ENCODE data around the gene ARSA. TPM values are rescaled to one million over a fixed set of nuclear protein-coding genes. Genes with fewer than 3 reads are reported as not detected.

ARSA gene
- total RNA-seq, 1 experiment from 2014 or later = 11.3 TPM

- intact Hi-C loops (cut with micrococcal nuclease) = no loop called here
- CTCF ChIA-PET = no interaction called here
These were observed 17.4 kb downstream of the ARSA start for GRCh38 chr22:50610581-50610980.

GRCh38 chr22:50610041-50610451 is 17.9 kb downstream of the ARSA start:
- Histone ChIP-seq H3K36me3 (ENCODE audit: low read depth, low read length) (no peaks in the 10 kb centered on the region), H3K9me2 (replicated peaks; ENCODE audit: low read length) (no peaks in the 10 kb centered on the region), H3K79me2 (ENCODE audit: low read length) (no peaks in the 10 kb centered on the region), H3K4me1 (ENCODE audit: insufficient read depth, low read length) (no peaks in the 10 kb centered on the region), H3K9me3 (ENCODE audit: low read length) (no peaks in the 10 kb centered on the region), H3K4me3 (ENCODE audit: low read length) (no peak overlapping the region), H3K4me2 (ENCODE audit: low read length) (no peak overlapping the region), H4K20me1 (ENCODE audit: low read length) (no peaks in the 10 kb centered on the region), H3K27ac (ENCODE audit: low read length) (no peak overlapping the region), H3F3A (ENCODE audit: low read length, unreplicated experiment) (no peaks in the 10 kb centered on the region), H3K9ac (ENCODE audit: low read length) (no peak overlapping the region), H2AFZ (ENCODE audit: low read length) (no peak overlapping the region), H3K27me3 (ENCODE audit: low read length) (no peaks in the 10 kb centered on the region)
- BruUV-seq (replicated peaks) = no TSS peak
- POLR2A ChIA-PET (ENCODE audit: unreplicated experiment) = no interaction called here
- intact Hi-C loops (cut with micrococcal nuclease) = no loop called here
- TF ChIP-seq EZH2phosphoT487 (IDR thresholded peaks at IDR 0.05; ENCODE audit: borderline replicate concordance, low read length) (no peak), CTCF (conservative IDR thresholded peaks at IDR 0.05; ENCODE audit: low read depth, low read length) (no peak), EZH2 (IDR thresholded peaks at IDR 0.05; ENCODE audit: low read length, unreplicated experiment) (no peak)
- CTCF ChIA-PET = no interaction called here
- DNase-seq = no peak
- ATAC-seq = no peak

More at GRCh38 chr22:50610581-50610980, 17.4 kb downstream of the ARSA start:
- H2AFZ ChIP-seq (ENCODE audit: low read length) = no peak overlapping the region
- no peaks in the 10 kb centered on the region for H4K20me1 ChIP-seq (ENCODE audit: low read length)
- H3K9me2 ChIP-seq (replicated peaks; ENCODE audit: low read length) = no peaks in the 10 kb centered on the region
- H3K27me3 ChIP-seq (ENCODE audit: low read length) = no peaks in the 10 kb centered on the region
- no peaks in the 10 kb centered on the region for H3K79me2 ChIP-seq (ENCODE audit: low read length)
- H3K9me3 ChIP-seq (ENCODE audit: low read length) = no peaks in the 10 kb centered on the region
- no TSS peak for BruUV-seq (replicated peaks)
- TF ChIP-seq EZH2phosphoT487 (IDR thresholded peaks at IDR 0.05; ENCODE audit: borderline replicate concordance, low read length) (no peak), EZH2 (IDR thresholded peaks at IDR 0.05; ENCODE audit: low read length, unreplicated experiment) (no peak), CTCF (conservative IDR thresholded peaks at IDR 0.05; ENCODE audit: low read depth, low read length) (no peak)
- DNase-seq (no peak), ATAC-seq (no peak)
- H3K27ac ChIP-seq (ENCODE audit: low read length) = no peak overlapping the region
- no peaks in the 10 kb centered on the region for H3K36me3 ChIP-seq (ENCODE audit: low read depth, low read length)
- H3K9ac ChIP-seq (ENCODE audit: low read length) = no peak overlapping the region
- no peak overlapping the region for H3K4me3 ChIP-seq (ENCODE audit: low read length)
- POLR2A ChIA-PET (ENCODE audit: unreplicated experiment) = no interaction called here
- no peak overlapping the region for H3K4me2 ChIP-seq (ENCODE audit: low read length)
- H3F3A ChIP-seq (ENCODE audit: low read length, unreplicated experiment) = no peaks in the 10 kb centered on the region
- H3K4me1 ChIP-seq (ENCODE audit: insufficient read depth, low read length) = no peaks in the 10 kb centered on the region

GRCh38 chr22:50609599-50609998 is 18.4 kb downstream of the ARSA start:
- no peak overlapping the region for H3K4me2 ChIP-seq (ENCODE audit: low read length)
- H4K20me1 ChIP-seq (ENCODE audit: low read length) = no peaks in the 10 kb centered on the region
- H3K27me3 ChIP-seq (ENCODE audit: low read length) = no peaks in the 10 kb centered on the region
- DNase-seq = no peak
- H3F3A ChIP-seq (ENCODE audit: low read length, unreplicated experiment) = no peaks in the 10 kb centered on the region
- no peak for ATAC-seq
- intact Hi-C loops (cut with micrococcal nuclease) = no loop called here
- no peaks in the 10 kb centered on the region for H3K9me2 ChIP-seq (replicated peaks; ENCODE audit: low read length)
- BruUV-seq (replicated peaks) = no TSS peak
- H2AFZ ChIP-seq (ENCODE audit: low read length) = no peak overlapping the region
- TF ChIP-seq EZH2 (IDR thresholded peaks at IDR 0.05; ENCODE audit: low read length, unreplicated experiment) (no peak), CTCF (conservative IDR thresholded peaks at IDR 0.05; ENCODE audit: low read depth, low read length) (no peak), EZH2phosphoT487 (IDR thresholded peaks at IDR 0.05; ENCODE audit: borderline replicate concordance, low read length) (no peak)
- no peak overlapping the region for H3K4me3 ChIP-seq (ENCODE audit: low read length)
- no peaks in the 10 kb centered on the region for H3K4me1 ChIP-seq (ENCODE audit: insufficient read depth, low read length)
- H3K27ac ChIP-seq (ENCODE audit: low read length) = no peak overlapping the region
- no peaks in the 10 kb centered on the region for H3K79me2 ChIP-seq (ENCODE audit: low read length)
- H3K36me3 ChIP-seq (ENCODE audit: low read depth, low read length) = no peaks in the 10 kb centered on the region
- H3K9me3 ChIP-seq (ENCODE audit: low read length) = no peaks in the 10 kb centered on the region
- no peak overlapping the region for H3K9ac ChIP-seq (ENCODE audit: low read length)
- CTCF ChIA-PET = no interaction called here
- POLR2A ChIA-PET (ENCODE audit: unreplicated experiment) = no interaction called here
